Measurements from ENCODE around the gene TMPRSS15.
A peak's percentile ranks its signal among the peaks of the same experiment; 100 is the strongest.
"Not testable (repeated sequence)": the region's sequence is repeated elsewhere in the genome, so short reads cannot be mapped to it uniquely, and the experiment has no call there.

The TMPRSS15 gene

GRCh38 chr21:18403735-18404450, at the start of gene TMPRSS15:
Gene TMPRSS15 (minus strand): TSS chr21:18403785. CDS start chr21:18403622, 163 bp downstream.
- DNase-seq (ENCODE audit: low spot score), result no peak

GRCh38 chr21:18451670-18452069, 48.1 kb upstream of the TMPRSS15 start:
- DNase-seq (ENCODE audit: low spot score), result no peak

- DNase-seq (ENCODE audit: low spot score), result no peak
Measured at GRCh38 chr21:18449605-18450550, 46.3 kb upstream of the TMPRSS15 start.

GRCh38 chr21:18443701-18444100, 40.1 kb upstream of the TMPRSS15 start:
- DNase-seq (ENCODE audit: low spot score), result no peak

- DNase-seq (ENCODE audit: low spot score), result no peak
Measured at GRCh38 chr21:18443085-18443484, 39.5 kb upstream of the TMPRSS15 start.

- DNase-seq (ENCODE audit: low spot score), result no peak
Measured at GRCh38 chr21:18430341-18430740, 26.8 kb upstream of the TMPRSS15 start.

- DNase-seq (ENCODE audit: low spot score), result no peak
Measured at GRCh38 chr21:18424276-18424675, 20.7 kb upstream of the TMPRSS15 start.

- DNase-seq (ENCODE audit: low spot score), result no peak
Measured at GRCh38 chr21:18417141-18417790, 13.7 kb upstream of the TMPRSS15 start.

GRCh38 chr21:18411565-18411964, 8.0 kb upstream of the TMPRSS15 start:
- DNase-seq (ENCODE audit: low spot score), result no peak

GRCh38 chr21:18409579-18409978, 6.0 kb upstream of the TMPRSS15 start:
- DNase-seq (ENCODE audit: low spot score), result no peak

- no peak for DNase-seq (ENCODE audit: low spot score)
Measured at GRCh38 chr21:18398843-18399242, 4.7 kb downstream of the TMPRSS15 start.

GRCh38 chr21:18387994-18388393, 15.6 kb downstream of the TMPRSS15 start:
- DNase-seq (ENCODE audit: low spot score), result no peak

GRCh38 chr21:18384771-18385170, 18.8 kb downstream of the TMPRSS15 start:
- DNase-seq (ENCODE audit: low spot score), result peak; percentile 15

- not testable (repeated sequence) for DNase-seq (ENCODE audit: low spot score)
Measured at GRCh38 chr21:18382934-18383619, 20.5 kb downstream of the TMPRSS15 start.

- no peak for DNase-seq (ENCODE audit: low spot score)
Measured at GRCh38 chr21:18382141-18382540, 21.4 kb downstream of the TMPRSS15 start.

GRCh38 chr21:18373606-18374005, 30.0 kb downstream of the TMPRSS15 start:
- DNase-seq (ENCODE audit: low spot score), result no peak

- DNase-seq (ENCODE audit: low spot score), result no peak
Measured at GRCh38 chr21:18370301-18370700, 33.3 kb downstream of the TMPRSS15 start.

GRCh38 chr21:18369115-18369514, 34.5 kb downstream of the TMPRSS15 start:
- no peak for DNase-seq (ENCODE audit: low spot score)

- DNase-seq (ENCODE audit: low spot score), result no peak
Measured at GRCh38 chr21:18368205-18368604, 35.4 kb downstream of the TMPRSS15 start.

GRCh38 chr21:18356801-18357200, 46.8 kb downstream of the TMPRSS15 start:
- no peak for DNase-seq (ENCODE audit: low spot score)

GRCh38 chr21:18354947-18355346, 48.6 kb downstream of the TMPRSS15 start:
- DNase-seq (ENCODE audit: low spot score), result no peak

GRCh38 chr21:18350216-18350615, 53.4 kb downstream of the TMPRSS15 start:
- DNase-seq (ENCODE audit: low spot score), result no peak

All from HuH-7 (cell line).